Measurements from ENCODE around the gene LGALS7.
"Not testable (repeated sequence)": the region's sequence is repeated elsewhere in the genome, so short reads cannot be mapped to it uniquely, and the experiment has no call there.

Gene LGALS7

GRCh38 chr19:38773469-38774177 lies at the start of gene LGALS7:
TSS of gene LGALS7 (minus strand) at chr19:38773517. CDS start at chr19:38773492, 25 bp downstream.
- Mint-ChIP-seq H3K36me3 (ENCODE audit: low read depth) (no peaks in the 10 kb centered on the region), H3K4me1 (ENCODE audit: low read depth) (peaks cover 8% of the 10 kb centered on the region), H3K27me3 (ENCODE audit: low read depth) (peaks cover 1% of the 10 kb centered on the region), H3K4me3 (no peak within 1 kb of the TSS), H3K27ac (no peak within 1 kb of the TSS), H3K9me3 (no peaks in the 10 kb centered on the region)
- no peak for DNase-seq (ENCODE audit: low spot score)

- DNase-seq (ENCODE audit: low spot score); H3K27ac Mint-ChIP-seq; H3K4me1 Mint-ChIP-seq (ENCODE audit: low read depth); H3K4me3 Mint-ChIP-seq; H3K9me3 Mint-ChIP-seq; H3K27me3 Mint-ChIP-seq (ENCODE audit: low read depth): not testable (repeated sequence)
- peaks cover 58% of the 10 kb centered on the region for H3K36me3 Mint-ChIP-seq (ENCODE audit: low read depth)
Observed at GRCh38 chr19:38821230-38821825, 48.0 kb upstream of the LGALS7 start.

- Mint-ChIP-seq H3K27me3 (ENCODE audit: low read depth) (no peaks in the 10 kb centered on the region), H3K4me3 (no peak overlapping the region), H3K4me1 (ENCODE audit: low read depth) (peaks cover 4% of the 10 kb centered on the region), H3K36me3 (ENCODE audit: low read depth) (peaks cover 52% of the 10 kb centered on the region), H3K9me3 (no peaks in the 10 kb centered on the region), H3K27ac (no peak overlapping the region)
- no peak for DNase-seq (ENCODE audit: low spot score)
Observed at GRCh38 chr19:38819231-38819920, 46.1 kb upstream of the LGALS7 start.

- H3K4me1 Mint-ChIP-seq (ENCODE audit: low read depth), result no peaks in the 10 kb centered on the region
- H3K27me3 Mint-ChIP-seq (ENCODE audit: low read depth), result no peaks in the 10 kb centered on the region
- H3K36me3 Mint-ChIP-seq (ENCODE audit: low read depth), result peaks cover 30% of the 10 kb centered on the region
- H3K27ac Mint-ChIP-seq, result no peak overlapping the region
- no peaks in the 10 kb centered on the region for H3K9me3 Mint-ChIP-seq
- DNase-seq (ENCODE audit: low spot score), result no peak
- no peak overlapping the region for H3K4me3 Mint-ChIP-seq
Observed at GRCh38 chr19:38817081-38817480, 43.8 kb upstream of the LGALS7 start.

GRCh38 chr19:38816131-38816750 lies 42.9 kb upstream of the LGALS7 start:
- Mint-ChIP-seq H3K27me3 (ENCODE audit: low read depth) (no peaks in the 10 kb centered on the region), H3K27ac (no peak overlapping the region), H3K4me1 (ENCODE audit: low read depth) (no peaks in the 10 kb centered on the region), H3K9me3 (no peaks in the 10 kb centered on the region), H3K4me3 (no peak overlapping the region), H3K36me3 (ENCODE audit: low read depth) (peaks cover 27% of the 10 kb centered on the region)
- no peak for DNase-seq (ENCODE audit: low spot score)

- Mint-ChIP-seq H3K9me3 (no peaks in the 10 kb centered on the region), H3K36me3 (ENCODE audit: low read depth) (peaks cover 22% of the 10 kb centered on the region), H3K27ac (no peak overlapping the region), H3K4me3 (no peak overlapping the region), H3K4me1 (ENCODE audit: low read depth) (no peaks in the 10 kb centered on the region), H3K27me3 (ENCODE audit: low read depth) (no peaks in the 10 kb centered on the region)
- DNase-seq (ENCODE audit: low spot score), result no peak
Observed at GRCh38 chr19:38815059-38816001, 42.0 kb upstream of the LGALS7 start.

GRCh38 chr19:38813932-38814331 lies 40.6 kb upstream of the LGALS7 start:
- H3K4me1 Mint-ChIP-seq (ENCODE audit: low read depth); H3K4me3 Mint-ChIP-seq; DNase-seq (ENCODE audit: low spot score); H3K27ac Mint-ChIP-seq; H3K27me3 Mint-ChIP-seq (ENCODE audit: low read depth); H3K9me3 Mint-ChIP-seq: not testable (repeated sequence)
- peaks cover 18% of the 10 kb centered on the region for H3K36me3 Mint-ChIP-seq (ENCODE audit: low read depth)

- no peak for DNase-seq (ENCODE audit: low spot score)
- H3K27ac Mint-ChIP-seq, result no peak overlapping the region
- H3K27me3 Mint-ChIP-seq (ENCODE audit: low read depth), result no peaks in the 10 kb centered on the region
- H3K36me3 Mint-ChIP-seq (ENCODE audit: low read depth), result peaks cover 18% of the 10 kb centered on the region
- H3K4me1 Mint-ChIP-seq (ENCODE audit: low read depth), result no peaks in the 10 kb centered on the region
- H3K9me3 Mint-ChIP-seq, result no peaks in the 10 kb centered on the region
- no peak overlapping the region for H3K4me3 Mint-ChIP-seq
Observed at GRCh38 chr19:38813323-38813722, 40.0 kb upstream of the LGALS7 start.

GRCh38 chr19:38812841-38813320 lies 39.6 kb upstream of the LGALS7 start, which contains the start of gene LGALS4:
TSS of gene LGALS4 (minus strand) at chr19:38812945. CDS start at chr19:38812886, 59 bp downstream.
- no peaks in the 10 kb centered on the region for H3K27me3 Mint-ChIP-seq (ENCODE audit: low read depth)
- no peaks in the 10 kb centered on the region for H3K9me3 Mint-ChIP-seq
- H3K36me3 Mint-ChIP-seq (ENCODE audit: low read depth), result peaks cover 18% of the 10 kb centered on the region
- no peak within 1 kb of the TSS for H3K27ac Mint-ChIP-seq
- H3K4me3 Mint-ChIP-seq, result no peak within 1 kb of the TSS
- no peak for DNase-seq (ENCODE audit: low spot score)
- H3K4me1 Mint-ChIP-seq (ENCODE audit: low read depth), result no peaks in the 10 kb centered on the region

GRCh38 chr19:38812009-38812840 lies 38.9 kb upstream of the LGALS7 start:
- no peak overlapping the region for H3K4me3 Mint-ChIP-seq
- H3K9me3 Mint-ChIP-seq, result no peaks in the 10 kb centered on the region
- peaks cover 14% of the 10 kb centered on the region for H3K36me3 Mint-ChIP-seq (ENCODE audit: low read depth)
- no peaks in the 10 kb centered on the region for H3K27me3 Mint-ChIP-seq (ENCODE audit: low read depth)
- no peak overlapping the region for H3K27ac Mint-ChIP-seq
- H3K4me1 Mint-ChIP-seq (ENCODE audit: low read depth), result no peaks in the 10 kb centered on the region
- DNase-seq (ENCODE audit: low spot score), result no peak

GRCh38 chr19:38809592-38810252 lies 36.4 kb upstream of the LGALS7 start:
- Mint-ChIP-seq H3K9me3 (no peaks in the 10 kb centered on the region), H3K36me3 (ENCODE audit: low read depth) (no peaks in the 10 kb centered on the region), H3K27ac (no peak overlapping the region), H3K4me3 (no peak overlapping the region), H3K4me1 (ENCODE audit: low read depth) (peaks cover 5% of the 10 kb centered on the region), H3K27me3 (ENCODE audit: low read depth) (no peaks in the 10 kb centered on the region)
- no peak for DNase-seq (ENCODE audit: low spot score)

- no peak overlapping the region for H3K27ac Mint-ChIP-seq
- no peak for DNase-seq (ENCODE audit: low spot score)
- no peaks in the 10 kb centered on the region for H3K9me3 Mint-ChIP-seq
- peaks cover 5% of the 10 kb centered on the region for H3K4me1 Mint-ChIP-seq (ENCODE audit: low read depth)
- no peaks in the 10 kb centered on the region for H3K36me3 Mint-ChIP-seq (ENCODE audit: low read depth)
- H3K27me3 Mint-ChIP-seq (ENCODE audit: low read depth), result no peaks in the 10 kb centered on the region
- H3K4me3 Mint-ChIP-seq, result no peak overlapping the region
Observed at GRCh38 chr19:38808741-38809140, 35.4 kb upstream of the LGALS7 start.
